ENCODE measurements around the gene OTUD5.

DNA sequence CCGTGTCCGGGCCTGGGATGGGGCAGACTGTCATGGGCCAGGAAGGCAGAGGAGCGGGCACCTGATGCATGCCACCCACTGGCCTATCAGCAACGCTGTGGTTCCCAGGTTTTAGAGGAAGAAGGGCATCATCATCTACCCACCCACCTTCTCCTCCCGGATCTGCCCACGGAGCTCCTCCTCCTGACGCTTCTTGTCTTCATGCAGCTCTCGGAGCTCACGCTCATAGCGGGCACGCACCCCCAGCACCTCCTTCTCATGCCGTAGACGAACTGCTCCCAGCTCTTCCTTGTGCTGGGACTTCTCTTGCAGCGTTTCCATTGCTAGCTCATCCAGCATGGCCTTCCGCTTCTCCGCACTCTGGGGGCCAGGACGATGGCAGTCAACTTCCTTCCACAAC is 25.7 kb upstream of the OTUD5 start:
- no peak for TF ChIP-seq TCF7L2 (IDR thresholded peaks at IDR 0.05; ENCODE audit: borderline replicate concordance, low read depth, low read length)
- TF ChIP-seq, protein P1, sequence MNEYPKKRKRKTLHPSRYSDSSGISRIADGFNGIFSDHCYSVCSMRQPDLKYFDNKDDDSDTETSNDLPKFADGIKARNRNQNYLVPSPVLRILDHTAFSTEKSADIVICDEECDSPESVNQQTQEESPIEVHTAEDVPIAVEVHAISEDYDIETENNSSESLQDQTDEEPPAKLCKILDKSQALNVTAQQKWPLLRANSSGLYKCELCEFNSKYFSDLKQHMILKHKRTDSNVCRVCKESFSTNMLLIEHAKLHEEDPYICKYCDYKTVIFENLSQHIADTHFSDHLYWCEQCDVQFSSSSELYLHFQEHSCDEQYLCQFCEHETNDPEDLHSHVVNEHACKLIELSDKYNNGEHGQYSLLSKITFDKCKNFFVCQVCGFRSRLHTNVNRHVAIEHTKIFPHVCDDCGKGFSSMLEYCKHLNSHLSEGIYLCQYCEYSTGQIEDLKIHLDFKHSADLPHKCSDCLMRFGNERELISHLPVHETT (tag by site-specific recombination; IDR thresholded peaks at IDR 0.05), result no peak
- TF ChIP-seq, protein P2, sequence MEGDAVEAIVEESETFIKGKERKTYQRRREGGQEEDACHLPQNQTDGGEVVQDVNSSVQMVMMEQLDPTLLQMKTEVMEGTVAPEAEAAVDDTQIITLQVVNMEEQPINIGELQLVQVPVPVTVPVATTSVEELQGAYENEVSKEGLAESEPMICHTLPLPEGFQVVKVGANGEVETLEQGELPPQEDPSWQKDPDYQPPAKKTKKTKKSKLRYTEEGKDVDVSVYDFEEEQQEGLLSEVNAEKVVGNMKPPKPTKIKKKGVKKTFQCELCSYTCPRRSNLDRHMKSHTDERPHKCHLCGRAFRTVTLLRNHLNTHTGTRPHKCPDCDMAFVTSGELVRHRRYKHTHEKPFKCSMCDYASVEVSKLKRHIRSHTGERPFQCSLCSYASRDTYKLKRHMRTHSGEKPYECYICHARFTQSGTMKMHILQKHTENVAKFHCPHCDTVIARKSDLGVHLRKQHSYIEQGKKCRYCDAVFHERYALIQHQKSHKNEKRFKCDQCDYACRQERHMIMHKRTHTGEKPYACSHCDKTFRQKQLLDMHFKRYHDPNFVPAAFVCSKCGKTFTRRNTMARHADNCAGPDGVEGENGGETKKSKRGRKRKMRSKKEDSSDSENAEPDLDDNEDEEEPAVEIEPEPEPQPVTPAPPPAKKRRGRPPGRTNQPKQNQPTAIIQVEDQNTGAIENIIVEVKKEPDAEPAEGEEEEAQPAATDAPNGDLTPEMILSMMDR (tag by site-specific recombination; IDR thresholded peaks at IDR 0.05), result no peak
- TF ChIP-seq, protein P3, sequence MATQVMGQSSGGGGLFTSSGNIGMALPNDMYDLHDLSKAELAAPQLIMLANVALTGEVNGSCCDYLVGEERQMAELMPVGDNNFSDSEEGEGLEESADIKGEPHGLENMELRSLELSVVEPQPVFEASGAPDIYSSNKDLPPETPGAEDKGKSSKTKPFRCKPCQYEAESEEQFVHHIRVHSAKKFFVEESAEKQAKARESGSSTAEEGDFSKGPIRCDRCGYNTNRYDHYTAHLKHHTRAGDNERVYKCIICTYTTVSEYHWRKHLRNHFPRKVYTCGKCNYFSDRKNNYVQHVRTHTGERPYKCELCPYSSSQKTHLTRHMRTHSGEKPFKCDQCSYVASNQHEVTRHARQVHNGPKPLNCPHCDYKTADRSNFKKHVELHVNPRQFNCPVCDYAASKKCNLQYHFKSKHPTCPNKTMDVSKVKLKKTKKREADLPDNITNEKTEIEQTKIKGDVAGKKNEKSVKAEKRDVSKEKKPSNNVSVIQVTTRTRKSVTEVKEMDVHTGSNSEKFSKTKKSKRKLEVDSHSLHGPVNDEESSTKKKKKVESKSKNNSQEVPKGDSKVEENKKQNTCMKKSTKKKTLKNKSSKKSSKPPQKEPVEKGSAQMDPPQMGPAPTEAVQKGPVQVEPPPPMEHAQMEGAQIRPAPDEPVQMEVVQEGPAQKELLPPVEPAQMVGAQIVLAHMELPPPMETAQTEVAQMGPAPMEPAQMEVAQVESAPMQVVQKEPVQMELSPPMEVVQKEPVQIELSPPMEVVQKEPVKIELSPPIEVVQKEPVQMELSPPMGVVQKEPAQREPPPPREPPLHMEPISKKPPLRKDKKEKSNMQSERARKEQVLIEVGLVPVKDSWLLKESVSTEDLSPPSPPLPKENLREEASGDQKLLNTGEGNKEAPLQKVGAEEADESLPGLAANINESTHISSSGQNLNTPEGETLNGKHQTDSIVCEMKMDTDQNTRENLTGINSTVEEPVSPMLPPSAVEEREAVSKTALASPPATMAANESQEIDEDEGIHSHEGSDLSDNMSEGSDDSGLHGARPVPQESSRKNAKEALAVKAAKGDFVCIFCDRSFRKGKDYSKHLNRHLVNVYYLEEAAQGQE (tag by site-specific recombination; IDR thresholded peaks at IDR 0.05), result no peak
- TF ChIP-seq, protein P4, sequence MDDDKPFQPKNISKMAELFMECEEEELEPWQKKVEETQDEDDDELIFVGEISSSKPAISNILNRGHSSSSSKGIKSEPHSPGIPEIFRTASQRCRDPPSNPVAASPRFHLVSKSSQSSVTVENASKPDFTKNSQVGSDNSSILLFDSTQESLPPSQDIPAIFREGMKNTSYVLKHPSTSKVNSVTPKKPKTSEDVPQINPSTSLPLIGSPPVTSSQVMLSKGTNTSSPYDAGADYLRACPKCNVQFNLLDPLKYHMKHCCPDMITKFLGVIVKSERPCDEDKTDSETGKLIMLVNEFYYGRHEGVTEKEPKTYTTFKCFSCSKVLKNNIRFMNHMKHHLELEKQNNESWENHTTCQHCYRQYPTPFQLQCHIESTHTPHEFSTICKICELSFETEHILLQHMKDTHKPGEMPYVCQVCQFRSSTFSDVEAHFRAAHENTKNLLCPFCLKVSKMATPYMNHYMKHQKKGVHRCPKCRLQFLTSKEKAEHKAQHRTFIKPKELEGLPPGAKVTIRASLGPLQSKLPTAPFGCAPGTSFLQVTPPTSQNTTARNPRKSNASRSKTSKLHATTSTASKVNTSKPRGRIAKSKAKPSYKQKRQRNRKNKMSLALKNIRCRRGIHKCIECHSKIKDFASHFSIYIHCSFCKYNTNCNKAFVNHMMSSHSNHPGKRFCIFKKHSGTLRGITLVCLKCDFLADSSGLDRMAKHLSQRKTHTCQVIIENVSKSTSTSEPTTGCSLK (tag by site-specific recombination; IDR thresholded peaks at IDR 0.05), result no peak
- no peak for TF ChIP-seq ZNF140 (tag by site-specific recombination; IDR thresholded peaks at IDR 0.05)
- no peak for TF ChIP-seq TRIM28 (IDR thresholded peaks at IDR 0.05; ENCODE audit: borderline replicate concordance, low read length)
- no peak for TF ChIP-seq KLF8 (tag by site-specific recombination; IDR thresholded peaks at IDR 0.05)
- no peak for TF ChIP-seq ZNF600 (tag by site-specific recombination; IDR thresholded peaks at IDR 0.05)
